Stimulated activated naive CD4-positive, alpha-beta T cell treated with Interleukin-2 at 50 U/mL for 16 hours (primary cell): ENCODE results near the gene ZNF729.
"Not testable (repeated sequence)": the region's sequence is repeated elsewhere in the genome, so short reads cannot be mapped to it uniquely, and the experiment has no call there.

Source experiments
- DNase-seq: peaks from one replicate; lab custom pipeline; 2025; lab: John Stamatoyannopoulos, UW

The ZNF729 gene

GRCh38 chr19:22286151-22286810, at the start of gene ZNF729:
ZNF729 (plus strand) TSS chr19:22286441; CDS start chr19:22286526, 85 bp downstream.
- no peak for DNase-seq

- DNase-seq, result no peak
Measured at GRCh38 chr19:22256856-22257255, 29.4 kb upstream of the ZNF729 start.

- no peak for DNase-seq
Measured at GRCh38 chr19:22257381-22257780, 28.9 kb upstream of the ZNF729 start.

- DNase-seq, result no peak
Measured at GRCh38 chr19:22257916-22258315, 28.3 kb upstream of the ZNF729 start.

- no peak for DNase-seq
Measured at GRCh38 chr19:22260499-22260898, 25.7 kb upstream of the ZNF729 start.

- no peak for DNase-seq
Measured at GRCh38 chr19:22261596-22261995, 24.6 kb upstream of the ZNF729 start.

- no peak for DNase-seq
Measured at GRCh38 chr19:22263121-22263520, 23.1 kb upstream of the ZNF729 start.

- DNase-seq, result not testable (repeated sequence)
Measured at GRCh38 chr19:22321554-22321953, 35.3 kb downstream of the ZNF729 start.

- DNase-seq, result no peak
Measured at GRCh38 chr19:22326219-22326618, 40.0 kb downstream of the ZNF729 start.

GRCh38 chr19:22327321-22327720, 41.1 kb downstream of the ZNF729 start:
- DNase-seq, result no peak

GRCh38 chr19:22331521-22331920, 45.3 kb downstream of the ZNF729 start:
- no peak for DNase-seq

- no peak for DNase-seq
Measured at GRCh38 chr19:22332924-22333323, 46.7 kb downstream of the ZNF729 start.

- no peak for DNase-seq
Measured at GRCh38 chr19:22335716-22336115, 49.5 kb downstream of the ZNF729 start.

- DNase-seq, result no peak
Measured at GRCh38 chr19:22354665-22355064, 68.4 kb downstream of the ZNF729 start.
